Mesenchymal stem cell (in vitro differentiated cells and primary cell): ENCODE measurements around the gene GYG2.

Source experiments
- DNase-seq: peaks from one replicate; pipeline ENCODE4 v3.0.0-alpha.2; 2013
- H2AFZ ChIP-seq: one replicate; pipeline ENCODE4 v1.6.1; 2013; ENCODE audit warnings: low read depth, mild to moderate bottlenecking, control low read depth, inconsistent platforms, low read length, moderate library complexity
- H2AK5ac ChIP-seq: 2 replicates; pipeline ENCODE4 v1.6.1; 2013; ENCODE audit warnings: low read length, moderate library complexity, mild to moderate bottlenecking, inconsistent platforms; ENCODE audit not compliant: severe bottlenecking
- H2BK120ac ChIP-seq: one replicate; pipeline ENCODE4 v1.6.1; 2013; ENCODE audit warnings: low read depth, mild to moderate bottlenecking, inconsistent platforms, low read length, moderate library complexity
- H2BK12ac ChIP-seq, 2 experiments: one replicate each; pipeline ENCODE4 v1.6.1; 2013; ENCODE audit warnings: inconsistent platforms in 2 of 2, low read length in 2 of 2, mild to moderate bottlenecking in 2 of 2, moderate library complexity in 2 of 2, control low read depth in 1 of 2
- H2BK15ac ChIP-seq: one replicate; pipeline ENCODE4 v1.6.1; 2013; ENCODE audit warnings: mild to moderate bottlenecking, low read depth, inconsistent platforms; ENCODE audit not compliant: poor library complexity, severe bottlenecking
- H2BK5ac ChIP-seq: 2 replicates; pipeline ENCODE4 v1.6.1; 2013; ENCODE audit warnings: low read depth, mild to moderate bottlenecking, low read length, control low read depth, inconsistent platforms; ENCODE audit not compliant: poor library complexity, severe bottlenecking
- H3K14ac ChIP-seq, 2 experiments: one replicate each; pipeline ENCODE4 v1.6.1; 2013; ENCODE audit warnings: inconsistent platforms in 2 of 2, low read length in 2 of 2, control low read depth in 1 of 2, mild to moderate bottlenecking in 1 of 2, moderate library complexity in 1 of 2
- H3K18ac ChIP-seq, 2 experiments: one replicate each; pipeline ENCODE4 v1.6.1; 2013; ENCODE audit warnings: inconsistent platforms in 2 of 2, low read length in 2 of 2, control low read depth in 1 of 2, low read depth in 1 of 2, mild to moderate bottlenecking in 1 of 2
- H3K23ac ChIP-seq, 2 experiments: one replicate each; pipeline ENCODE4 v1.6.1; 2013; ENCODE audit warnings: inconsistent platforms in 2 of 2, low read length in 2 of 2, mild to moderate bottlenecking in 2 of 2, moderate library complexity in 2 of 2, control low read depth in 1 of 2
- H3K27ac ChIP-seq: 2 replicates; pipeline ENCODE4 v1.5.1; 2013; ENCODE audit warnings: mild to moderate bottlenecking, moderate library complexity, low read length, control low read depth, inconsistent platforms; ENCODE audit not compliant: poor library complexity, severe bottlenecking
- H3K27me3 ChIP-seq, 2 experiments: 2 replicates each; pipeline versions ENCODE4 v1.6.1 to v1.7.0; 2013; ENCODE audit warnings: low read length in 2 of 2, mild to moderate bottlenecking in 2 of 2, moderate library complexity in 2 of 2, control low read depth in 1 of 2, inconsistent platforms in 1 of 2; ENCODE audit not compliant: control insufficient read depth in 1 of 2, insufficient read depth in 1 of 2
- H3K36me3 ChIP-seq, 2 experiments: 2 replicates each; pipeline versions ENCODE4 v1.6.1 to v1.7.0; 2013; ENCODE audit warnings: low read length in 2 of 2, control low read depth in 1 of 2, inconsistent platforms in 1 of 2, low read depth in 1 of 2, mild to moderate bottlenecking in 1 of 2; ENCODE audit not compliant: insufficient read depth in 2 of 2, control insufficient read depth in 1 of 2
- H3K4ac ChIP-seq, 2 experiments: one replicate each; pipeline ENCODE4 v1.6.1; 2013; ENCODE audit warnings: inconsistent platforms in 2 of 2, low read length in 2 of 2, mild to moderate bottlenecking in 2 of 2, moderate library complexity in 2 of 2, control low read depth in 1 of 2, low read depth in 1 of 2
- H3K4me1 ChIP-seq: 2 replicates; pipeline ENCODE4 v1.6.1; 2013; ENCODE audit warnings: low read depth, low read length, control low read depth; ENCODE audit not compliant: control insufficient read depth, insufficient read depth
- H3K4me2 ChIP-seq: 2 replicates; pipeline ENCODE4 v1.6.1; 2013; ENCODE audit warnings: low read length, mild to moderate bottlenecking, inconsistent platforms; ENCODE audit not compliant: poor library complexity, severe bottlenecking
- H3K4me3 ChIP-seq, 2 experiments: 2 replicates each; pipeline versions ENCODE4 v1.5.1 to v1.7.0; 2013; ENCODE audit warnings: low read length in 2 of 2, mild to moderate bottlenecking in 2 of 2, control low read depth in 1 of 2, low read depth in 1 of 2; ENCODE audit not compliant: insufficient read depth in 1 of 2
- H3K79me1 ChIP-seq: replicated peaks from 2 replicates; pipeline ENCODE4 v1.6.1; 2013; ENCODE audit warnings: mild to moderate bottlenecking, control low read depth, low read length, inconsistent platforms; ENCODE audit not compliant: poor library complexity, severe bottlenecking
- H3K9ac ChIP-seq: 2 replicates; pipeline ENCODE4 v1.7.0; 2013; ENCODE audit warnings: mild to moderate bottlenecking, low read length, moderate library complexity
- H3K9me3 ChIP-seq: 2 replicates; pipeline ENCODE4 v1.7.0; 2013; ENCODE audit warnings: mild to moderate bottlenecking, low read length; ENCODE audit not compliant: control insufficient read depth
- H4K8ac ChIP-seq: one replicate; pipeline ENCODE4 v1.6.1; 2013; ENCODE audit warnings: inconsistent platforms, mild to moderate bottlenecking, low read length, moderate library complexity
- H4K91ac ChIP-seq: one replicate; pipeline ENCODE4 v1.6.1; 2013; ENCODE audit warnings: mild to moderate bottlenecking, low read length, inconsistent platforms
- WGBS: methylation state at CpG from one replicate; pipeline ENCODE4 v1.1.7; 2013; ENCODE audit warnings: mixed read lengths; 5-methylcytosine and 5-hydroxymethylcytosine counted together

Gene GYG2

GRCh38 chrX:2863646-2864045, 34.9 kb downstream of the GYG2 start:
- Histone ChIP-seq H2BK5ac (no peak overlapping the region), H3K4ac (no peak overlapping the region), H3K27me3 (no peaks in the 10 kb centered on the region), H3K18ac (peak overlapping the region in 1 of 2 experiments; percentile 24), H3K79me1 (no peaks in the 10 kb centered on the region), H4K91ac (no peak overlapping the region), H3K23ac (no peak overlapping the region), H2BK120ac (no peak overlapping the region), H3K4me3 (no peak overlapping the region), H3K4me2 (no peak overlapping the region), H2AFZ (no peak overlapping the region), H2AK5ac (no peak overlapping the region), H3K14ac (no peak overlapping the region), H3K36me3 (peaks cover 0 to 10% of the 10 kb centered on the region in 2 experiments), H3K27ac (peak overlapping the region; percentile 38), H3K9ac (no peak overlapping the region), H3K9me3 (no peaks in the 10 kb centered on the region), H2BK15ac (no peak overlapping the region), H4K8ac (no peak overlapping the region), H3K4me1 (peaks cover 2% of the 10 kb centered on the region), H2BK12ac (no peak overlapping the region)
- DNase-seq: peak; percentile 31
- WGBS: 26% methylated on average over 3 of the region's 6 CpGs

- H2AK5ac ChIP-seq: no peak overlapping the region
- H3K27me3 ChIP-seq: no peaks in the 10 kb centered on the region
- no peak overlapping the region for H3K4me2 ChIP-seq
- WGBS: 96% methylated on average over 7 of the region's 7 CpGs
- no peak overlapping the region for H2BK12ac ChIP-seq
- no peak overlapping the region for H3K4ac ChIP-seq
- no peak overlapping the region for H2BK5ac ChIP-seq
- H4K91ac ChIP-seq: no peak overlapping the region
- no peaks in the 10 kb centered on the region for H3K36me3 ChIP-seq
- H4K8ac ChIP-seq: no peak overlapping the region
- H3K4me1 ChIP-seq: peaks cover 2% of the 10 kb centered on the region
- no peak for DNase-seq
- no peaks in the 10 kb centered on the region for H3K79me1 ChIP-seq
- no peak overlapping the region for H3K18ac ChIP-seq
- no peak overlapping the region for H3K14ac ChIP-seq
- H3K23ac ChIP-seq: no peak overlapping the region
- H3K9me3 ChIP-seq: no peaks in the 10 kb centered on the region
- no peak overlapping the region for H3K4me3 ChIP-seq
- H2AFZ ChIP-seq: no peak overlapping the region
- H3K27ac ChIP-seq: no peak overlapping the region
- no peak overlapping the region for H3K9ac ChIP-seq
- no peak overlapping the region for H2BK15ac ChIP-seq
- no peak overlapping the region for H2BK120ac ChIP-seq
Observed at GRCh38 chrX:2867206-2867605, 38.5 kb downstream of the GYG2 start.

GRCh38 chrX:2870650-2871049, 41.9 kb downstream of the GYG2 start:
- Histone ChIP-seq H3K14ac (no peak overlapping the region), H3K27me3 (no peaks in the 10 kb centered on the region), H3K23ac (no peak overlapping the region), H3K4me1 (no peaks in the 10 kb centered on the region), H3K4ac (no peak overlapping the region), H4K8ac (no peak overlapping the region), H2BK12ac (no peak overlapping the region), H2BK15ac (no peak overlapping the region), H3K4me3 (no peak overlapping the region), H4K91ac (no peak overlapping the region), H3K18ac (no peak overlapping the region), H2BK5ac (no peak overlapping the region), H2BK120ac (no peak overlapping the region), H3K4me2 (no peak overlapping the region), H2AK5ac (no peak overlapping the region), H3K27ac (no peak overlapping the region), H3K36me3 (no peaks in the 10 kb centered on the region), H3K9ac (no peak overlapping the region), H3K79me1 (no peaks in the 10 kb centered on the region), H2AFZ (no peak overlapping the region), H3K9me3 (no peaks in the 10 kb centered on the region)
- DNase-seq: no peak

- H4K8ac ChIP-seq: no peak overlapping the region
- no peak overlapping the region for H2AK5ac ChIP-seq
- H3K14ac ChIP-seq: no peak overlapping the region
- DNase-seq: no peak
- no peak overlapping the region for H2AFZ ChIP-seq
- H3K18ac ChIP-seq: no peak overlapping the region
- no peaks in the 10 kb centered on the region for H3K9me3 ChIP-seq
- H3K4me3 ChIP-seq: no peak overlapping the region
- 67% methylated on average over 2 of the region's 2 CpGs for WGBS
- no peak overlapping the region for H3K27ac ChIP-seq
- no peak overlapping the region for H3K4me2 ChIP-seq
- no peaks in the 10 kb centered on the region for H3K79me1 ChIP-seq
- no peak overlapping the region for H2BK5ac ChIP-seq
- no peak overlapping the region for H4K91ac ChIP-seq
- H3K9ac ChIP-seq: no peak overlapping the region
- no peak overlapping the region for H2BK15ac ChIP-seq
- no peaks in the 10 kb centered on the region for H3K4me1 ChIP-seq
- no peaks in the 10 kb centered on the region for H3K36me3 ChIP-seq
- no peaks in the 10 kb centered on the region for H3K27me3 ChIP-seq
- H2BK120ac ChIP-seq: no peak overlapping the region
- H3K23ac ChIP-seq: no peak overlapping the region
- no peak overlapping the region for H2BK12ac ChIP-seq
- H3K4ac ChIP-seq: no peak overlapping the region
Observed at GRCh38 chrX:2871831-2872230, 43.1 kb downstream of the GYG2 start.
